ENCODE measurements around the gene CSH1.
"Not testable (repeated sequence)": the region's sequence is repeated elsewhere in the genome, so short reads cannot be mapped to it uniquely, and the experiment has no call there.

Gene CSH1

GRCh38 chr17:63896524-63897354 lies at the start of gene CSH1:
Gene CSH1 (minus strand): TSS chr17:63896574. CDS start chr17:63896511, 63 bp downstream.
- TF ChIP-seq GATA3, GATA2 (IDR thresholded peaks at IDR 0.05; ENCODE audit: low read depth, low read length): not testable (repeated sequence)

DNA sequence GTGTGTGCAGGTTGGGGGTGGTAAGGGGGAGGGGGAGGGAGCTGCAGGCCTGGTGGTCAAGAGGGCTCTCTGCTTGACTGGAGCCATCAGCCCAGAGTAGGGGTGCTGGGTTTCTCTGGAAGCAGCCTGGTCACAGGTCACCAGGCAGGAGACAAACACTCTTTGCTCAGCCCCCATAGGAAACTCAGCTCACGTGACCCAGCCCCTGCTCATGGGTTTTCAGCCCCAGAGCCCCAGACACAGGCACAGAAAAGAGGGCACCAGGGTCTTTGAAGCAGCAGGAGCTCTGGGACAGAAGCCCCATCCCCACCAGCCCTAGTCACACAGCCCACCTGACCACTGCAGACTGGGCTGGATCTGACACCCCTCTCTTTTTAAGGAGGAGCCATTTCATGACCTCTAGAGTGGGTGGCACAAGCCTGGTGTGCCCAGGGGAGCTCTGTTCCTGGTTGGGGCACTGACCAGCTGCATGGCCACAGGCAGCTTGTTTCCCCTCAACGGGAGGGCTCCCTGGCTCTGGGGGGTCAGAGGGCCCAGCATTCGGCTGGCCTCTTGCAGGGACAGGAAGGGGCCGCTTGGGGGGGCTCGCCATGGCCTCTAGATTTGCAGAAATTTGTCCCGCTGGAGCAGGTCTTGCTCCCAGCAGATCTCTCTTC lies 49.5 kb upstream of the CSH1 start:
- TF ChIP-seq GATA3 (IDR thresholded peaks at IDR 0.05; ENCODE audit: low read depth, low read length) (no peak), GATA2 (IDR thresholded peaks at IDR 0.05; ENCODE audit: low read depth, low read length) (no peak)

DNA sequence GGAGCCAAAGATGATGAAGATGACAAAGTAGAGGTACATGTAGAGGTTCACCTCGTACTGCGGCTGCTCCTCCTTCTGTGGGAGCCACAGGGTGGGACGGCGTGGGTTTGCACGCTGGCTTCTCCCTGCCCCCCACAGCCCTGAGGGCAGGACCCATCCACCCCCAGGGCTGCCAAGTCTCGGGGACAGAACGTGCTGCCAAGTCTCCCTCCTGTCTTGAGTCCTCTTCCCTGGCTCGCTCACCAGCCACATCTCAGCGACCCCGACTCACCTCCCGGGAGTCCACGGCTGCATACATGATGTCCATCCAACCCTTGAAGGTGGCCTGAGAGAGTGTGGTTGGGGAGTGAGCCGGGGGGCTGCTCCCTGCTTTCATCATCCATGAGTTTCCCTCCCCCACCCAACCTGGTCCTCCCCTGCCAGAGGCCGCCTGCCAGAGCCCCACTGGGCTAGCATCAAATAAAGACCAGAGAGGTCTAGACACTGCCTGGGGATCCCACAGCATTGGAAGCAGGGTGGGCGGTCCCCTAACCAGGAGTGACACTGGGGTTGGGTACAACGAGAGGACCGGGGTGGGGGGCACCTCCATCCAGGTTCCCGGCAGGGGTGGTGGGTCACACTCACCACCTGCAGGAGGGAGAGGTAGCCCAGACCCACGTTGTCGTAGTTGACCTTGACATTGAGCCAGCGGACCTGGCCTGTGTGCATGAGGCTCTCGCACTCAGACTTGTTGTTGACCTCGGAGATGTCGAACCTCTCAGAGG lies 48.5 kb upstream of the CSH1 start:
- TF ChIP-seq GATA3 (IDR thresholded peaks at IDR 0.05; ENCODE audit: low read depth, low read length) (no peak), GATA2 (IDR thresholded peaks at IDR 0.05; ENCODE audit: low read depth, low read length) (no peak)

DNA sequence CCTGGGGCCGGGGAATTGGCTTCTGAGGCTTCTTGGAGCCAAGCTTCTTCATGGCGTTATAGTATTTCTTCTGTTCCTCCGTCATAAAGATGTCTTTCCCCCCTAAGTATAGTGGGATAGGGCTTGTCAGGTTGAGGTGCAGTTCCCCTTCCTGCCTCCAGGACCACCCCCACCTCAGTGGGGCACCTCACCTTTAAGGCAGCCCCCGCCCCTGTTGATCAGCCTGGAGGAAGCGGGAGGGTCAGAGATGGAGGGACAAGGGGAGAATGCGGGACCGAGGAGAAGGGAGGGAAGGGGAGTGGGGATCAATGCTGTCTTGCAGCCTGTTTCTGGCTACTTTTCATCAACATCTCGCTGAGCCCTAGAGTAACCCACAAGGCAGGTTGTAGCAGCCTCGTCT lies 47.4 kb upstream of the CSH1 start:
- no peak for TF ChIP-seq GATA2 (IDR thresholded peaks at IDR 0.05; ENCODE audit: low read depth, low read length)
- no peak for TF ChIP-seq GATA3 (IDR thresholded peaks at IDR 0.05; ENCODE audit: low read depth, low read length)

DNA sequence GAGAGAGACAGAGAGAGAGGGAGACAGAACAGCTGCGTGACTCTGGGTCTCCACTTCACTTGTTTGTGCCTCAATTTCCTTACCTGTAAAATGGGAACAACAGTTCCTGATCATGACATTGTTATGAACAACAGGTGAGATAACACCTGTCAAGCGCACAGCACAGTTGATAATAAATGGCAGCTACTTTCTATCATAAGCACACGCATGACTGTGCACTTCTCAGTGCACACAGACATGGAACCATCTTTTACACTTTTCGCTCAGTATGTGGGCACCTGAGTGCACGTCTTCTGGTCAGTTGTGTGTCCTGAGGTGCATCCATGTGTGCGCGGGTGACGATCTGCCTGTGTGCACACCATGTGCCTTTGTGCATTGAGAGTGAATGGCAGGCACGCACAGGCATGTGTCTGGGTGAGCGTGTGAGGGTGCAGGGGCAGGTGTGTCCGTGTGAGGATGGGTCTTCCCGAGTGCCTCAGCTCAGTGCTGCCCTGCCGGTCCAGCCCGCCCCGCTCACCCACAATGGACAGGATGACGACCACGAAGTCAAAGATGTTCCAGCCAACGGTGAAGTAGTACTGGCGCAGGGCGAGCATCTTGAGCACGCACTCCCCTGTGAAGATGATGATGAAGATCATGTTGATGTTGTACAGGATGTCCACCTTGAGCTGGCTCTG lies 46.1 kb upstream of the CSH1 start:
- TF ChIP-seq GATA3 (IDR thresholded peaks at IDR 0.05; ENCODE audit: low read depth, low read length), result no peak
- TF ChIP-seq GATA2 (IDR thresholded peaks at IDR 0.05; ENCODE audit: low read depth, low read length), result no peak

- TF ChIP-seq GATA3 (IDR thresholded peaks at IDR 0.05; ENCODE audit: low read depth, low read length), result no peak
- TF ChIP-seq GATA2 (IDR thresholded peaks at IDR 0.05; ENCODE audit: low read depth, low read length), result no peak
Observed at GRCh38 chr17:63941751-63942150, 45.4 kb upstream of the CSH1 start.

DNA sequence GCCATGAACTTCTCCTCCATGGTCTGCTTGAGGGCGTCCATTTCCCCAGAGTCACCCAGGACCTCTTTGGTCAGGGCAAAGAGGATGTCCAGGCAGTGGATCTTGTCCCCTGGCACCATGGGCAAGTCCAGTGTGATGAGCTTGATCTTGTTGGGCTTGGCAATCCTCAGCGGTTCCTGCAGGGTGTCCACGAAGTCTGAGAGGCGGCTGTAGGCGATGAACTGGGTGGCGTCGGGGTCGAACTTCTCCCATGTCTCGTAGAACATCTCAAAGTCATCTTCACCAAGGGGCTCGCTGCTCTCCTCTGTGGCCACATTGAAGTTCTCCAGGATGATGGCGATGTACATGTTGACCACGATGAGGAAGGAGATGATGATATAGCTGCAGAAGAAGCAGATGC lies 44.8 kb upstream of the CSH1 start:
- no peak for TF ChIP-seq GATA2 (IDR thresholded peaks at IDR 0.05; ENCODE audit: low read depth, low read length)
- no peak for TF ChIP-seq GATA3 (IDR thresholded peaks at IDR 0.05; ENCODE audit: low read depth, low read length)

DNA sequence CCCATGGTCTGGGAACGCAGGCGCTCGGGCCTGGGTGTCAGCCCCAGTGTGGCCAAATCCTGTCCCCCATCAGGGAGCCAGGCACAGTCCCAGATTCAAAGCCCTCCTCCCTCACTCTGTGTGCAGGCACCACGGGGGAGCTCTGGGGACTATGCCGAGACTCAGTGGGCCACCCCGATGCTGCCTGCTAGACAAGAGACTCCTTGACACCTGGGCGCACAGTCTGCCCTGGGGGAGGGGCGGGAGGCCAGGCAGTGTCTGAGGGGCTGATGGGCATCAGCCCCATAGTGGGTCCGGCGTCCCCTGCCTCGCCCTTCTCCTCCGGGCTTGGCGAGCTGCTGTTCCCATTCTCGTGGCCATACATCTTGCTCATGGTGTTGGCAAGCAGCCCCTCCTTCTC lies 44.2 kb upstream of the CSH1 start:
- no peak for TF ChIP-seq GATA2 (IDR thresholded peaks at IDR 0.05; ENCODE audit: low read depth, low read length)
- no peak for TF ChIP-seq GATA3 (IDR thresholded peaks at IDR 0.05; ENCODE audit: low read depth, low read length)

DNA sequence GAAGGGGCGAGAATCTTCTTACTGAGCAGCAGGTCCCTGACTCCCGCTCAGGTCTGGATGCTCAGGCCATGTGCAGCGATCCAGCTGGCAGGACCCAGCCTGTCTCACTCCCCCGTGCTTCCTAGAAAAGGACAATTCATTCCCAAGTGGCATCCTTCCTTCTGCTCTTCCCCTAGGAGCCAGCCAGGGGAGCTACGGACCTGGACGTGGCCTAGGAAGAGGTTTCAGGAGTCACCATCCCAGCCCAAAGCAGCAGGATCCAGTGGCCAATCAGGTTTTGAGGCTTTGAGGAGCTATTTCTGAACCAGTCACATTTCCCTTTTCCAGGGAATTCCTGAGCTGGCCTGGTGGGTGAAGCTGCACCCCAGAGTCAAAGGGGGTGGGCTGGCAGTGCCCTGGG lies 43.5 kb upstream of the CSH1 start:
- TF ChIP-seq GATA2 (IDR thresholded peaks at IDR 0.05; ENCODE audit: low read depth, low read length) (no peak), GATA3 (IDR thresholded peaks at IDR 0.05; ENCODE audit: low read depth, low read length) (no peak)

- no peak for TF ChIP-seq GATA2 (IDR thresholded peaks at IDR 0.05; ENCODE audit: low read depth, low read length)
- TF ChIP-seq GATA3 (IDR thresholded peaks at IDR 0.05; ENCODE audit: low read depth, low read length), result no peak
Observed at GRCh38 chr17:63939401-63939800, 43.0 kb upstream of the CSH1 start.

- no peak for TF ChIP-seq GATA2 (IDR thresholded peaks at IDR 0.05; ENCODE audit: low read depth, low read length)
- no peak for TF ChIP-seq GATA3 (IDR thresholded peaks at IDR 0.05; ENCODE audit: low read depth, low read length)
Observed at GRCh38 chr17:63937920-63938319, 41.5 kb upstream of the CSH1 start.

GRCh38 chr17:63937319-63937718 lies 40.9 kb upstream of the CSH1 start:
- TF ChIP-seq GATA2 (IDR thresholded peaks at IDR 0.05; ENCODE audit: low read depth, low read length) (no peak), GATA3 (IDR thresholded peaks at IDR 0.05; ENCODE audit: low read depth, low read length) (no peak)

GRCh38 chr17:63934183-63935112 lies 38.1 kb upstream of the CSH1 start:
- TF ChIP-seq GATA3 (IDR thresholded peaks at IDR 0.05; ENCODE audit: low read depth, low read length), result no peak
- TF ChIP-seq GATA2 (IDR thresholded peaks at IDR 0.05; ENCODE audit: low read depth, low read length), result no peak
